Caco-2 (cell line): Measurements from ENCODE around the gene ZNF804B. TPM values are rescaled to one million over a fixed set of nuclear protein-coding genes. Genes with fewer than 3 reads are reported as not detected.

Source experiments
- BruUV-seq: library from RNA; stranded (reverse); fragments of 400-500 nt; replicated peaks from 2 replicates; lab custom pipeline; 2021; lab: Mats Ljungman, UMichigan
- CTCF ChIA-PET: fragments of 300-600 bp; sonication (Branson Sonifier 250); formaldehyde crosslinking; loops from one replicate; lab custom pipeline; 2022; ENCODE audit warnings: antibody characterized with exemption; lab: Charles Lee
- POLR2A ChIA-PET: fragments of 300-600 bp; sonication (Branson Sonifier 250); formaldehyde crosslinking; loops from one replicate; lab custom pipeline; 2022; ENCODE audit warnings: antibody characterized with exemption; lab: Charles Lee
- DNase-seq, 2 experiments: peaks; one replicate each; pipeline versions ENCODE4 v3.0.0 to v3.0.0-alpha.2; 2020 to 2022
- H3K27me3 ChIP-seq: replicated peaks from 2 replicates; pipeline ENCODE4 v1.6.0; 2011; ENCODE audit warnings: low read length; ENCODE audit not compliant: control insufficient read depth, insufficient read depth
- H3K36me3 ChIP-seq: 2 replicates; pipeline ENCODE4 v1.5.1; 2011; ENCODE audit warnings: low read length; ENCODE audit not compliant: control insufficient read depth, insufficient read depth
- H3K4me1 ChIP-seq: fragments of 250-450 bp; sonication (Bioruptor Pico); 2 replicates; pipeline ENCODE4 v1.5.1; 2020; ENCODE audit warnings: mild to moderate bottlenecking
- H3K4me3 ChIP-seq: 2 replicates; pipeline ENCODE4 v1.5.1; 2011; ENCODE audit warnings: low read depth, mild to moderate bottlenecking, control low read depth, low read length
- H3K9me3 ChIP-seq: fragments of 250-450 bp; sonication (Bioruptor Pico); 2 replicates; pipeline ENCODE4 v1.5.1; 2020; ENCODE audit warnings: mild to moderate bottlenecking, moderate library complexity
- H3K27ac Mint-ChIP-seq: one replicate; pipeline ENCODE4 v1.8.0; 2022; ENCODE audit warnings: mixed read lengths; ENCODE audit not compliant: unreplicated experiment
- H3K27me3 Mint-ChIP-seq: one replicate; pipeline ENCODE4 v1.8.0; 2022; ENCODE audit warnings: mixed read lengths; ENCODE audit not compliant: insufficient read depth, unreplicated experiment
- H3K36me3 Mint-ChIP-seq: one replicate; pipeline ENCODE4 v1.8.0; 2022; ENCODE audit warnings: mild to moderate bottlenecking, mixed read lengths; ENCODE audit not compliant: insufficient read depth, unreplicated experiment
- H3K4me1 Mint-ChIP-seq: one replicate; pipeline ENCODE4 v1.8.0; 2022; ENCODE audit warnings: low read depth, mixed read lengths; ENCODE audit not compliant: unreplicated experiment
- H3K4me3 Mint-ChIP-seq: one replicate; pipeline ENCODE4 v1.8.0; 2022; ENCODE audit warnings: mild to moderate bottlenecking, moderate library complexity, mixed read lengths; ENCODE audit not compliant: unreplicated experiment
- H3K9me3 Mint-ChIP-seq: one replicate; pipeline ENCODE4 v1.8.0; 2022; ENCODE audit warnings: mixed read lengths; ENCODE audit not compliant: unreplicated experiment
- intact Hi-C: fragments of 100-400 bp; cut with micrococcal nuclease; formaldehyde crosslinking; loops from one replicate; pipeline ENCODE4 v1.10.0; 2022; ENCODE audit not compliant: unreplicated experiment
- total RNA-seq: library from RNA; stranded (reverse); gene quantifications from 2 replicates; pipeline ENCODE4 v1.2.3, GENCODE V29; 2022
- TF ChIP-seq, protein P1 (sequence below), 2 experiments: fragments of 200-600 bp in 1 of 2; IDR thresholded peaks; 1 replicate in 1 of 2; 2 replicates in 1 of 2; pipeline versions ENCODE4 v1.5.1 to v1.8.0; 2011 to 2022; ENCODE audit warnings: antibody characterized with exemption in 1 of 2, control low read depth in 1 of 2, inconsistent platforms in 1 of 2, low read depth in 1 of 2, low read length in 1 of 2, mild to moderate bottlenecking in 1 of 2, moderate library complexity in 1 of 2; ENCODE audit not compliant: insufficient read depth in 1 of 2, severe bottlenecking in 1 of 2, unreplicated experiment in 1 of 2

The ZNF804B gene
- total RNA-seq, 1 experiment from 2014 or later, result not detected

DNA sequence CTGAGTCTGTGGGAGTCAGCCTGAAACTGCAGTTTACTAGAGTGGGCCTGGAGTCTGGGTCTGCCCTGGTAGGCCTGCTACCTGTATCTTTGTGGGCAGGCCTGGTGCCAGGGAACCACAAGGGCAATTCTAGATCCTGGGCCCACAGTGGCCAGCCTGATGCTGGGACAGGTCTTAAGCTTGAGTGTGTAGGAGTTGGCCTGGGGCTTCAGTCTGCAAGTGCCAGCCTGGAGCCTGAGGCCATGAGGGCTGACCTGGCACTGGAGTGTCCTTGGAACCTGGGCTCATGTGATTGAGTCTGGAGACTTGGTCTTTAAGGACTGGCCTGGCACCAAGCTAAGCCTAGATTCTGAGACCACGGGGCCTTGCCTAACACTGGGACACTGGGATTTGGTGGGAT is 281.7 kb downstream of the ZNF804B start:
- CTCF ChIA-PET, result no interaction called here

GRCh38 chr7:89042940-89043339 is 283.4 kb downstream of the ZNF804B start:
- CTCF ChIA-PET, result no interaction called here
- peaks cover 16% of the 10 kb centered on the region for H3K9me3 Mint-ChIP-seq
- no peak overlapping the region for H3K4me3 Mint-ChIP-seq
- Histone ChIP-seq H3K4me3 (no peak overlapping the region), H3K27me3 (no peaks in the 10 kb centered on the region), H3K9me3 (peaks cover 4% of the 10 kb centered on the region; the same call in 1 of the 2 replicates), H3K36me3 (no peaks in the 10 kb centered on the region), H3K4me1 (no peaks in the 10 kb centered on the region)
- intact Hi-C loops, result no loop called here
- H3K27me3 Mint-ChIP-seq, result no peaks in the 10 kb centered on the region
- DNase-seq, result no peak
- H3K36me3 Mint-ChIP-seq, result no peaks in the 10 kb centered on the region
- POLR2A ChIA-PET, result no interaction called here
- no peaks in the 10 kb centered on the region for H3K4me1 Mint-ChIP-seq
- BruUV-seq, result no TSS peak
- TF ChIP-seq, protein P1, sequence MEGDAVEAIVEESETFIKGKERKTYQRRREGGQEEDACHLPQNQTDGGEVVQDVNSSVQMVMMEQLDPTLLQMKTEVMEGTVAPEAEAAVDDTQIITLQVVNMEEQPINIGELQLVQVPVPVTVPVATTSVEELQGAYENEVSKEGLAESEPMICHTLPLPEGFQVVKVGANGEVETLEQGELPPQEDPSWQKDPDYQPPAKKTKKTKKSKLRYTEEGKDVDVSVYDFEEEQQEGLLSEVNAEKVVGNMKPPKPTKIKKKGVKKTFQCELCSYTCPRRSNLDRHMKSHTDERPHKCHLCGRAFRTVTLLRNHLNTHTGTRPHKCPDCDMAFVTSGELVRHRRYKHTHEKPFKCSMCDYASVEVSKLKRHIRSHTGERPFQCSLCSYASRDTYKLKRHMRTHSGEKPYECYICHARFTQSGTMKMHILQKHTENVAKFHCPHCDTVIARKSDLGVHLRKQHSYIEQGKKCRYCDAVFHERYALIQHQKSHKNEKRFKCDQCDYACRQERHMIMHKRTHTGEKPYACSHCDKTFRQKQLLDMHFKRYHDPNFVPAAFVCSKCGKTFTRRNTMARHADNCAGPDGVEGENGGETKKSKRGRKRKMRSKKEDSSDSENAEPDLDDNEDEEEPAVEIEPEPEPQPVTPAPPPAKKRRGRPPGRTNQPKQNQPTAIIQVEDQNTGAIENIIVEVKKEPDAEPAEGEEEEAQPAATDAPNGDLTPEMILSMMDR (IDR thresholded peaks at IDR 0.05; ENCODE audit: insufficient read depth in 1 of 2, low read depth in 1 of 2, low read length in 1 of 2, severe bottlenecking in 1 of 2, unreplicated experiment in 1 of 2), result no peak
- H3K27ac Mint-ChIP-seq, result no peak overlapping the region

More for the DNA sequence above, 281.7 kb downstream of the ZNF804B start:
- H3K36me3 Mint-ChIP-seq, result no peaks in the 10 kb centered on the region
- BruUV-seq, result no TSS peak
- no peaks in the 10 kb centered on the region for H3K4me1 Mint-ChIP-seq
- POLR2A ChIA-PET, result no interaction called here
- Histone ChIP-seq H3K4me3 (no peak overlapping the region), H3K36me3 (no peaks in the 10 kb centered on the region), H3K4me1 (no peaks in the 10 kb centered on the region), H3K9me3 (peaks cover 4% of the 10 kb centered on the region; the same call in 1 of the 2 replicates), H3K27me3 (no peaks in the 10 kb centered on the region)
- TF ChIP-seq, protein P1 (IDR thresholded peaks at IDR 0.05; ENCODE audit: insufficient read depth in 1 of 2, low read depth in 1 of 2, low read length in 1 of 2, severe bottlenecking in 1 of 2, unreplicated experiment in 1 of 2), result no peak
- H3K27ac Mint-ChIP-seq, result no peak overlapping the region
- H3K4me3 Mint-ChIP-seq, result no peak overlapping the region
- no peaks in the 10 kb centered on the region for H3K27me3 Mint-ChIP-seq
- intact Hi-C loops, result no loop called here
- DNase-seq, result no peak
- peaks cover 10% of the 10 kb centered on the region for H3K9me3 Mint-ChIP-seq

DNA sequence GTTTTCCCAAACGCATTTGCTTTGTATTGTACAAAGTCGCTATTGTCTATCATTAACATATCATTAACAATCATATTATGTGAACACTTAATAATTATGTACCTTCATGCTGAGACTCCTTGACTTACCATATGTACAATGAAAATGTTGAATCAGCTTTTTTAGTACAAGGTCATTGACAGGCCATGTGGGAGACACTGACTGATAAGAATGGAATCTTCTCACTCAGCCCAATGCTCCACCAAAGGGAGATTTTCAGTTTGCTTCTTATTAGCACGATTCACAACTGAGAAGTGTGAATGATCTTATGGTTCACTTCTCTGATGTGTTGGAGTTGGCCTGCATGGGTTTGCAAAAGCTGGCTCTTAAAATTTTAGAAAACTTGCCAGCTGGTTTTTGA is 289.5 kb downstream of the ZNF804B start:
- Mint-ChIP-seq H3K4me3 (no peak overlapping the region), H3K27me3 (no peaks in the 10 kb centered on the region), H3K36me3 (no peaks in the 10 kb centered on the region), H3K4me1 (no peaks in the 10 kb centered on the region), H3K9me3 (peaks cover 8% of the 10 kb centered on the region), H3K27ac (no peak overlapping the region)
- CTCF ChIA-PET, result no interaction called here
- no peak for DNase-seq
- TF ChIP-seq, protein P1 (IDR thresholded peaks at IDR 0.05; ENCODE audit: insufficient read depth in 1 of 2, low read depth in 1 of 2, low read length in 1 of 2, severe bottlenecking in 1 of 2, unreplicated experiment in 1 of 2), result no peak
- POLR2A ChIA-PET, result no interaction called here
- BruUV-seq, result no TSS peak
- Histone ChIP-seq H3K36me3 (no peaks in the 10 kb centered on the region), H3K27me3 (no peaks in the 10 kb centered on the region), H3K9me3 (no peaks in the 10 kb centered on the region), H3K4me3 (no peak overlapping the region), H3K4me1 (no peaks in the 10 kb centered on the region)
- intact Hi-C loops, result no loop called here
